ENCODE data around the gene LPAR3.

Gene LPAR3

DNA sequence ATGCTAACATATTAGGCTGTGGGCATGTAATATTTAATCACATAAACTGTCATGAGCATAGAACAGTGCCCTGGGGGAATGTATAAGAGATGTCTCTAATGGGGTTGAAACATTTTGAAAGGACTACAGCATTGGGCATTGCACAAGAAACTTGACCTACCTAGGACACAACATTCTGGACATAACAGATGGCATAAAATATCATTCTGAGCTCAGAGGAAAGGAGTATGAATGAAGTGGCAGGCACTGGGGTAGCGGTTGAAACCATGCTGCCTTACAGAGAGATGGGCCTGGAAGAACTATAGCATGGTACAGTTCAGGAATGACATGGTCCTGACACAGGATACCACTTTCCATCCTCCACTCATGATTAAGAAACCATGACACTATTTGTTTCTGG lies 69.0 kb downstream of the LPAR3 start:
- DNase-seq, result no peak

DNA sequence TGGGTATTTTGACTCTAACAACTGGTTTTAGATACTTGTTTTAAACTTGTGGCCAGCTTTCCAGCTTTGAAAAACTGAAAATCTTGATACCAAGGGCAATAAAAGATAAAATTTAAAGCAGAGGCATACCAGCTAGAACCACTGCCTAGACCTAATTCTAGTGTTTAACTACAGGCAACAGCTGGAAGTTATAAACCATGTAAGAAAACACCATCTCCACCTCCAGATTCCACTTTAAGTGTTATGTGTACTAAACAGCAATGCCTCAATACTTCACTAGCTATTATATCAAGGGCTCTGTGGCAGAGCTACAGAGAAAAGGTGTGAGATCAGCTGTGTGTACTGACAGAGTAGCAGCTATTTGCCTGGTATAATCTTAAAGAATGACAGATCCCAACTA lies 69.5 kb downstream of the LPAR3 start:
- DNase-seq, result no peak

DNA sequence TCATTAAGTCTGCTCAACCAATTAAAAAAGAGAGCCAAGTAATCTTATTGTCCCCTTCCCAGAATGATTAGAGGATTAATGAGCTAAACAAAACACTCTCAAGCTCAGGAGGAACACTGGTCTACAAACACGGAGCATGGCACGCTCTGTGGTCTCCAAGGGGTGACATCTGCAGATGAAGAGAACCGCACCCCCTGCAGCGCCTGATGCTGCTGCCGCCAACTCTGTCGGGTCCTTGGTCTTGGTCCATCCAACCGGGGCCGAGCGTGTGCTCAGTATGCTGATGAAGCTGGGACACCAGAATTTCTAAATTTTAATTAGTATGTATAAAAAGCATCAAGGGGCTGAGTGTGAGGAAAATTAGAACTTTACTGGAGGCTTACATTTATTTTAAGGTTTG lies 82.7 kb downstream of the LPAR3 start:
- DNase-seq, result no peak

DNA sequence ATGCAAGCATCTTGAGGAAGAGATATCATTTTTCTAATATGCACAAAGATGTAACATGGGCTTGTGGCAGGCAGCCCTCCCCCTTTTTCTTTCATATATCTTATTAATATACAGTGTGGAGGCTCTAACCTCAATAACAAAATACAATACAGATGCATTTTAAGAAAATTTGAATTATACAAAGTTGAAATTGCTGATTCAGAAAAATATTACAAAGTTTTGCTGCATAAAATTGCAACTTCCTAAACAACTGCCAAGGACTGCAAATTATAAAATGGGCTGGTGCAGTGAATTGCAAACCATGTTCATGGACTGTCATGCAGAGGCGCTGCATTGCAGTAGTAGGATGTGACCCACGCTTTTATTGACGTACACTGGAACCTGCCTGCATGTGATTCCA lies 84.0 kb downstream of the LPAR3 start:
- no peak for DNase-seq

DNA sequence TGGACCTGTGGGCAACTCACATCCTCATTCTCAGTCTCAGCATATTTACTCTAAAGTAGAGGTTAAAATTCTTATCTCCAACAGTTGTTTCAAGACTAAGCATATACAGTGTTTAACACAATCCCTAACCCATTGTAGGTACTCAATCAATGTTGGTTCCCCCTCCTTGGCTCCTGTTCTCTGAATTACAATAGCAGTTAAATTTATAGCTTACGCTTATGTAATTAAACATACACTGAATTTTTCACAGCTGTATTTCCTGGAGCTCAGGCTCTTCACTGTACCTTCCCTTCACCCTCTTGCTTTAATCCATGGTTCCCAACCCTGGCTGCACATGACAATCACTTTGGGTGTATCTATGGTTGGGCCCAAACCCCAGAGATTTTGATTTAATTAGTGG lies 89.4 kb downstream of the LPAR3 start:
- DNase-seq, result no peak

DNA sequence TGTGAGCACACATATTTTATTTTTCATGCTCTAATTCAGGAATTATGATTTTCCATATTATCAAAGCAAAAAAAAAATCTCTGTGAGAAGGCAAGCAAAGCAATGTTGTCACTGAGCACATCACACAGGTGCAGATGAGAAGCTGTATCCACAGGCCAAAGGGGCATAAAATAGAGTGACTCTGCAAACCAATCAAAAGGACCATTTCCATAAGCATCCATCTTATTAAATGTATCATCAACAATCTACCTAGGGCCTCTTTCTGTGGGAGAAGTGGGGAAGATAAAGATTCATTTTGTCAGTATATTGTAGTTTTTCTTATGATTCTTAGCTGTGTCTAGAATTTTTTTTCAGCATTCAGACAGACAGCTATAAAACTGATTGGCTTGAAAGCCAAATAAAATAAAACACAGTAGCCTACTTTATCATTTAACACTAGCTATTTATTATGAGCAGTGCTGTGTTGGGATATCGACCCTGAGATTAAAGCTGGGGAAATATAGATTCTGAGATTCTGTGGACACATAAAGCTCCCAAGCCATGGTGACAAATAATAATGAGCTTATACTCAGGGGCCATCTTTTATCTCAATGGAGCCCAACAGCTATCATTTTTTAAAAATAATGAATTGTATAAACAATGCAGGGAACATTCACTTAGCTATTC lies 90.3 kb downstream of the LPAR3 start:
- DNase-seq, result no peak

DNA sequence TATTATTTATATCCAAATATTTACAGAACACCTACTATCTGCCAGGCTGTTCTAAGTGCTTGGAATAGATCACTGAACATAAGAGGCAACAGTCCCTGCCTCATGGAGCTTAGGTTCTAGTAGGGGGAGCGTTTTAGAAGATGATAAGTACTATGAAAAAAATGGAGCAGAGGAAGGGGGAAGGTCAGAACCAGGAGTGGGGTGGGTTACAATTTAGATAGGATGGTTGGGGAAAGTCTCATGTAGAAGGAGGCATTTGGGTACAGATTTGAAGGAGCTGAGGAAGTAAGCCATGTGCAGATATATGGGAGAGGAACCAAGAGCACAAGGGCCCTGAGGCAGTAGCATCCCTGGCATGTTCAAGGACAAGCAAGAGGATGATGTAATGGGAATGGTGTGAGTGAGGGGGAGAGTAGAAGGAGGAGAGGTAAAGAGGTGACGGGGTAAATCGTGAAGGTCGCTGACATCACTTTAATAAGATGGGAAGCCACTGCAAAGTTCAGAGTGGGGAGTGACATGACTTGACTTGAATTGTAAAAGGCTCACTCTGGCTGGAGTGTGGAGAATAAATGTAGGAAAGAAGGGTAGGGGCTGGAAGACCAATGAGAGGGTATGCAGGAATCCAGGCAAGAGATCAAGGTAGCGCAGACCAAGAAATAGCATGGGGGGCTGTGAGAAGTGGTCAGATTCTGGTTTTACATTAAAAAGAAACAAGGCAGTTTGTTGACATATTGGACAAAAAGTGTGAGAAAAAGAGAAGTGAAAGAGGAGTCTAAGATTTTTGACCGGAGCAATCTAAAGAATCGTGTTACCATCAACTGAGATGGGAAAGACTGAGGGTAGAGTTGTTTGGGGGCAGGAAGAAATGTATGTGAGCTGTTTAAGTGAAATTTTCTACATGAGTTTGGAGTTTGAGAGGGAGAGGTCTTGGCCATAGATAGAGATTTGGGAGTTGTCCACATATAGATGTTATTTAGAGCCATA lies 92.6 kb downstream of the LPAR3 start:
- no peak for DNase-seq

DNA sequence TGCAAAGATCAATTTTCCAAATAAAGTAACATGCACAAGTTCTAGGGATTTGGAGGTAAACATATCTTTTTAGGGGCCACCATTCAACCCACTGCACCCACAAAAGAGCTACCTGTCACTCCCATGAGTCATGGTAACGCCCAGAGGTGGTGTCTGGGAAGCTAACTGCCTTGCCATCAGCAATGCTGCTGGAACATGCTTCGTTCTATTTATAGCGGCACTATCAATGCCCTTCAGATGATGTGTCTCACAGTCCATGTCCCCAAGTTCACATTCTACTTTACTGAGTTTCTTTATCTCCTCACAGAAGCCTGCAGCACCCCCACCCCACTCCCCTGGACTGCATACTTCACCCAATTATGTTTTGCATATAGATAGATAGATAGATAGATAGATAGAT lies 95.4 kb downstream of the LPAR3 start:
- no peak for DNase-seq

DNA sequence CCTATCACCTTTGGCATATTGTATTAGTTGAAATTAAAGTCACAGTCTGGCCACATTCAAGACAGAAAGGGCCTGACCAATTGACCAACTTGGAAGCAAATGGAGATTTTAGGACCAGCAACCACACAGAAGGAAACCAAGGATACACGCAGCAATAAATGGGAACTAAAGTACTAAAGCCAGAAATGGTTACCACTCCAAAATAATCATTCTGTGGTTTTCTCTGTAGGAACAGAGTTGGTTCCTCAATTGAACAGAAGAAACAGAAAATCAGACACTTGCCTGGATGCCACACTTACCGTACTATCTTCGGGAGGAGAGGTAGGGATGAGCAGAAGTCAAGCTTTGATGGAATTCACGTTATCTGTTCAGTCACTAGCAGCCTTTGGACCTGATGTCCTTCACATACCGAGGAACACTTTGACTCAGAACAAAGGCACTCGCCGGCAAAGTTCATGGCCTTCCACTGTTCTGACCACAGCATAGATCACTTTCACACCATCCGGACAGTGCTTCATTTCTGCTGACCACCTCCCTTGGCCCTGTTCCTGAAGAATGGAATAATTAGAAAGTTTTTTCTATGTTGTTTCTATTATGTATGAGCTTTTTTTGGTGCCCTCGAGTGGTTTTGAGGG lies 96.9 kb downstream of the LPAR3 start:
- DNase-seq, result no peak

DNA sequence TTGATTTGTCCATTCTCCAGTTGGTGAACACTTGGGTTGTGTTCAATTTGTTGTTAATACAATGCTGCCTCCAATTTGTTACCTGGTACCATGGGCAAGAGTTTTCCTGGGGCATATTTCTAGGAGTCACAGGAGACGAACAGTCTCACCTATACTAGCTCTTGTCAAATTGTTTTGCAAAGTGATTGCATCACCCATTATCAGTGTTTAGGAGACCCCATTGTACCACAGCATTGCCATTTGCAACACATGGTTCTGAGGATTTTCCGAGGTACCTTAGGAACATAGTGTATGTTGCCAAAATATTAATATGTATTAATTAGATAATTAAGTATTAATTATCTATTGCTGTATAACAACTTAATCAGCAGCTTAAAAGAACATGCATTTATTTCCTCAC lies 97.8 kb downstream of the LPAR3 start:
- no peak for DNase-seq

DNA sequence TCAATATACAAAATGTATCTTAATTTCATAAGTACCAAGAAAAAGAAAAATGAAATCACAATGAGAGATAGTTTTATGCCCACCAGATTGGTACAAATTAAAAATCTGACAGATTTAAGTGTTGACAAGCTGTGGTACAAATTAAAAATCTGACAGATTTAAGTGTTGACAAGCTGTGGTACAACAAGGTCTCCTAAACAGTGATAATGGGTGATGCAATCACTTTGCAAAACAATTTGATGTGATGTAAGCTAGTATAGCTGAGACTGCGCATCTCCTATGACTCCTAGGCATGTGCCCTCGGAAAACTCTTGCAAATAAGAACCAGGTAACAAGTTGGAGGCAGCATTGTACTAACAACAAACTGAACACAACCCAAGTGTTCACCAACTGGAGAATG lies 100.6 kb downstream of the LPAR3 start:
- no peak for DNase-seq

DNA sequence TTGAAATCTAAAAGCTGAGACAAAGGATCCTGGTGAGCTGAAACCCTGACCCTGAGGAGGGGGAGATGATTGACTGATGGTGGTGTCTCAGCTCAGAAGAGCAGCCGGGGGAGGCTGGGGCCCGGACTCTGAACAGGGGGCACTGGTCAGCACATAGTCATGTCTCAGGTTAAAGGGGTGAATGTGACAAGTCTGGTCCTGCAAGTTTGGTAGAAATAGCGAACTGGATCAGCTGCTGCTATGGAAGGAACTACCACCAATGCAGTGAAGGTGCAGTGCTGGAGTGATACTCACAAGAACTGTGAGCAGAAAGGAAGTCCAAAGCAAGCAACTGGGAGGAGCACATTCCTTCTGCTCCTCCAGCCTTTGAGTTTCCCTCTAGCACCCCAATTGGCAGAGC lies 104.0 kb downstream of the LPAR3 start:
- DNase-seq, result no peak

DNA sequence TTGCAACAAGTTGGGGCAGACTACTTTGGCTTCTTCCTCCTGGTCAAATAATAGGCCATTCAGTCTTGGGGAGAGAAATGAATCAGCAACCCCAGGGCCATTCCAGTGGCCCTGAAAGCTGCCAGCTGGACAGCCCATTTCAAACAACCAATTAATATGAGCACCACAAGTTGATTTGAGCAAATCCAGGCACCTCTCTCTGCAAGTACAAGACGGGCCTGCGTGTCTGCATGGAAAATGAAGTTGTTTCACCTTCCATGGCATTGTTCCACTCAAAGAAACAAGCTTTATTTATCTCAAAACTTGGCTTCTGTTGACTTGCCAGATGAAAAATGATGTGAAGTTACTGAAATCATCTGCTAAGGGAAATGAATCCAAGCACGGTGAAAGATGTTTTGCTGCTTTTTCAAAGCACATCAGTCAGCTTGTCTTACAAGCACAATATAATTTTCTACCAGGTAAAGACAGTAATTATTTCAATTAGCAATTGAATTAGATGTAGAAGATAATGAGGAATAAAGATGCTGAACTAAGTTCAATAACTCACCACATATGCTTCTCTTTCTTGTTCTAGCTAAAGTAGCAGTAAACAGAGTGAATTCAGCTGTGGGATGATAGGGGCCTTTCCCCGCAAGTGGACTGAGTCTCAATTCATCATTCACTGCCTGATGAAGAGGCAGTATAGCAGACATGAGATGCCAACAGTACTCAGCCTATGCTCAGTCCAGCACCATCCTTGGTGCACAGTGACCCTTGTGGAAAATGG lies 107.6 kb downstream of the LPAR3 start:
- no peak for DNase-seq

DNA sequence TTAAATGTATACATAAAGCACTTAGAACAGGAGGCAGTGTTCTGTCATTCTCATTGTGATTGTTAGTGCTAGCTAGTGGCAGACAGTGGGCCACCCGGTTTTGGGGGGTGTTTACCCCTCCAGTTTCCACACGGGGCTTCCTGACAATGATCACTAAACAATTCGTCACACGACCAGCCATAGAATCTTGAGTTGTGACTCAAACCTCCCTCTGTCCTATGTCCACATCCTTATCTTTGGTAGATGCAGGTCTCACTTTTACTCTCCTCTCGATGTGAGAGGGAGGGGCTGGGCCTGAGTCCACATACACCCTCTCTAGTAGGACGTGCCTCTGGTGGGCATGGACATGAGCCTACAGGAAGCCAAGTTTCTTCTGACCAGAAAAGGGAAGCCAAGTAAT lies 110.1 kb downstream of the LPAR3 start:
- DNase-seq, result no peak

DNA sequence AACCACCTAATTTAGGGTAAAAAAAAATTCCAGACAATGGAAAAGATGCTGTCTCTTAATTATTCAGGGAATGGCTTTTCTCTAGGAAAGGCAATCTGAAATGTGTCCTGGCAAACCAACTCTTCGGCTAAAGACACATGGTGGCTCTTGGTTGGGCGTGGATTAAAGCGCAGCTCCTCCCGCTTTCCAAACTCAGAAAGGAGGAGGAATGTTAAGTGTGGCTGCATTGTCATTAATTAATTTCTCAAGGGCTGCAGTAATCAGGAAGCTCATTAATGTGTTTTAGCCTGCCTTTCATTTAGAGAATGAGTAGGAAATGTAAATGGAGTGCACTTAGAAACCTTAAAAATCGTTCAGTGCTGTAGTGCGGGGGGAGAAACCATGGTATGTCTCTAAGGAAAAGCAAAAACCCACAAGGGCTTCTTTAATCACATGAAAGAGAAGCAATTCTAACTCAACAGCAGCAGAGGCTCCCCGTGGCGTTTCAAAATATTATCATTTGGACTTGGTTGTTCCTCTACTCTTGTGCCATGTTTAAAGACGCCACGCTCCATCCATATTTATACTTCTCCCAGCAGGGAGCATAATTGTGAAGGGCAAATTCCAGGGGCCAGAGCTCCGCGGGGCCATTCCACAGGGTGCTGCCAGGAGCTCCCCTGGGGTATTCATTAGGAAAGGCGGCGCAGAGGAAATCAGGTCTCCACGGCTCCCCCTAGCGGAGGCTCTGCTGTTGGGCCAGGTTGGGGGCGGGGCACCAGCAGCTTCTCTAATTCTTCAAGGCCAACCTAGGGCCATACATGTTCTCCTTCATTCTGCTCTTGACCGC lies 110.8 kb downstream of the LPAR3 start:
- DNase-seq, result no peak

DNA sequence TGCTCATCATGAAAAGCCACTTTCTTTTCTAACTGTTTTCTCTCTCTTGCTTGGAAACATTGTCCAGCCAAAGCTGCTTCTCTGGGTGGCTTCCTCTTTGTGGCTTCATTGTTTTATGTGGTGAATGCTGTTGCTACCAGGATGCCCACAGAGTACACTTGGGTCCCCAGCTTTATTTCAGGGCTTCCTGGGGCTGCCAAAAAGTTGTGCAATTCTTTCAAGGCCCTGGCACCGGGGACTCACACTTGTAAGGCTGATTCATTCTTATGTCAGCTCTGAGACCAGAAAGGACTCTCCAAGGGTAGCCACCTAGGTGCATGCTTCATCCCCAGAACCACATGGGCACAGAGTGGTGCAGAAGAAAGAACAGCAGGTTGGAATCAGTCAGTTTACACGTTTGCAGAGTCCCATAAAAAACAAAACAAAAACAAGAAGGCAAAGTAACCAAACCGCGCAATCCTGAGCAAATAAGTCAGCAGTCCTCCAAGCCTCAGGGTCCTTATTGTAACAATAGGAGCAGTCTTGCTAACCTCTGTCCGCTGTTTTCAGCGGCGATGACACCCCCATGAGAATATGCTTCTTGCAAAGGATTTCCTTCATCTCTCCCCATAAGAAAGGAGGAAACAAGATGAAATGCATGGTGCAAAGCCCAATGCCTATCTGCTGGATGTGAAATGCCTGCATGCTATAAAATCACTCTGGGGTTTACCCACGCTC lies 112.8 kb downstream of the LPAR3 start:
- no peak for DNase-seq

DNA sequence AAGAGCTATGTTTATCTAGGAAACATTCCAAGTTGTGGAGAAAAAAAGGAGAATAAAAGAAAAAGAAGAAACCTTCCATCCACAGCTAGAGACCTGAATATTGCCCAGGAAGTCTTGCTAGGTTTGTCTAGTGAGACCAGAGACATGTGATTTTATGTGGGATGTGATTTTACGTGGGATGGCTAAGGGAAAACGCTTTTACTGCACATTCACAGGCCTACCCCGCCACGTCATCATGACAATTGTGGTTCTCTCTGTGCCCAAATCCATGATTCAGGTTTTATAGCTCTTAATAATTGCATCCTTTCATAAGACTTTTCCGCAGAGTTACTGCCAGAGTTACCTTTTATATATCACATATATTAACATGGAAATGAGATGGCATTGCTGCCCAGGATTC lies 116.4 kb downstream of the LPAR3 start:
- DNase-seq, result no peak

DNA sequence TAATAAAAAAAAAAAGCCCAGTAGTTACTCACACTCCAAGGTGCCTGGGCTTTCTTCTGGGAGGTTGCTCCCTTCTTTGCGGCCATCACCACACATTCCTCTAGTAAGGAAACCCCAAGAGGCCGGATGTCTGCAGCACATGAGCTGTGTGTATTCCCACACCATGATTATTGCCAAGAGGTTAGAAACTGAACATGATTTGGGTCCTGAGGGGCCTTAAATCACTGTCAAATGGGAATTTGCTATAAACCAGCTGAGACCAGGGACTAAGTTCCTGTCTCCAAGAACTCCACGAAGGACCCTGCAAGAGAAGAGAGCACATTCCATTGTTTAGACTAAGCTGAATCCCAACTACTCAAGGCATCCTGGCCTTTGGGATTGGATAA lies 117.5 kb downstream of the LPAR3 start:
- DNase-seq, result no peak

DNA sequence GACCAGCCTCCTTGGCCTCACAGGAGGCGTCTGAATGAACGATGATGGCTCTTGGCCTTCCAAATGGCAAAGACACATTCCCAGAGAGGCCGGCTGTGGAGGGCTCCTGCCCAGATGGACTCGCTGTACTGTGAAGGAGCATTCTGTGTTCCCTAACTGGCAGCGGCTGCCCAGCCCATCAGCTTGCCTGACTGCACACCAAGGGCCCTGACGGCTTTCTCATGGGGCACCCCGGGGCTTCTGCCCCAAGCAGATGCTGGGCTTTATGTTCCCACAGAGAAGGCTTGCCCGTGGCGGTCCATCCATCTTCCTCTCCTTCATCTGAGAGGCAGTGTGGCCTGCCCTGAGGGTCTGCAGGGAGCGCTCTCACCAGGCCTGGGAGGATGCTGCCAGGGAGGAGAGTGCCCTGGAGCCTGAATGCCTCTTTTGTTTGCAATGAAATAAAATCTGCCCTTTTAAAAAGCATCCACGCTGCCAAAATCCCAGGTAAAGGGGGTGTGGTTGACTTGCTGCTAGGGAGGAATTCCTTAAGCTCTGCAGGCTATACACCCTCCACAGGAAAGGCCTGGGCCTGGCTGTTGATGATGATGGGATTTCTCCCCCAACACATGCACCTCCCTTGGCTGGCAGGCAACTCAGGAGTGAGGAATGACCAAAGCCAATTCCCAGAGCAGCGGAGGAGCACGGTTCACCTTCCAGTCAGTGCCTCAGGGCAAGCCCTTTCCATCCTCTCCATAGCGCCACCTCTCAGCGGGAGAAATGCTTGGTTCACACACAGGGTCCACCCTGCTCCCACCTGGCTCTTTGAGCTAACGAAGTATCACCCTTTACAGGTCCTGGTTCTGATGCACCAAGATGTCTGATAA lies 118.1 kb downstream of the LPAR3 start:
- DNase-seq, result peak; percentile 72

DNA sequence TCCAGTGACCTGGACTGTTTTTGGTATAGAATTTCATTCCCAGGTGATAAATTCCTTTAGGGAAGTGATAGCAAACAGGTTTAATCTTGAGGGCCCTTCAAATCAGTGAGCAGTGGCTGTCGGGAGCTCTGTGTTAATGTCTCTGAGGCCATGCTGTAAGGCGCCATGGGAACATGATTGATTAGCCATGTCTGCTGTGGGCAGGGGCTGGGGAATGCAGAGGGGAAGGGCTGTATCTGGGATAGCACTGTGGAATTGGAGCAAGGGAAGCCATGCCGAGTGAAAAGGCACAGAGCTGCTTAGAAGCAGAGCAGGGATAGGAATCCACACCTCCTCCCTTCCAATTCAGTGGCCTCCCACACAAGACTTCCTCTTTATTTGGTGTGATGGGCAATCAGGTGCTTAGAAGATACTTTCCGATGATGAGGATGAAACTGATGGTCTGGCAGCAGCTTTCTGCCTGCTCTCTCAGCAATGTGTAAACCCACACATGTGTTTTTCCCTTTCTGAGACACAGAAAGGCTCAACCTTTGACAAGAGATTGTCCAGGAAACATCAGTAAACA lies 119.0 kb downstream of the LPAR3 start:
- DNase-seq, result no peak

All from NCI-H446 treated with DMSO at 0.1 percent for 48 hours (cell line).